GM18511 (cell line): ENCODE data around the gene RDH16.
"Not testable (repeated sequence)": the region's sequence is repeated elsewhere in the genome, so short reads cannot be mapped to it uniquely, and the experiment has no call there.

ENCODE experiments used
- ATAC-seq: cut with Tn5 transposase; IDR thresholded peaks from one replicate; pipeline ENCODE4 v1.9.1; 2021; ENCODE audit warnings: mild to moderate bottlenecking, moderate library complexity; ENCODE audit not compliant: unreplicated experiment

Gene RDH16

GRCh38 chr12:56927281-56927680, 30.1 kb downstream of the RDH16 start:
- no peak for ATAC-seq

DNA sequence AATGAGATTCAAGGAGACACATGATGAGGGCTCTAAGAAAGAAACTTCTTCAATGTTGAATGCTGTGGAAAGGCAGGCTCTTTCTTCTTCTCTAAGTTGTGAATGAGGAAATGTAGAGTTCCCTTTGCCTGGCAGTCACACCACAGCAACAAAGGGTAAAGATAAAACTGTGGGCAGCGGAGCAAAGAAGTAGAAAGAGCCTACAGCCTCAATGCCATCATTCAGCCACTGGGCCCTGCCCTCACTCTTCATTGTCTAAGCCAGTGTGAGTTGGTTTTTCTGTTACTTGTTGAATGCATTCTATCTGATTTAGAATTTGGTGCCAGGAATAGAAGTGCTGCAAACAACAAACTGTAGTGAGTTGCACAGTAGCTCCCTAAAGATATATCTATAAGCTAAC, 35.4 kb downstream of the RDH16 start:
- no peak for ATAC-seq

GRCh38 chr12:56921346-56921745, 36.1 kb downstream of the RDH16 start:
- no peak for ATAC-seq

DNA sequence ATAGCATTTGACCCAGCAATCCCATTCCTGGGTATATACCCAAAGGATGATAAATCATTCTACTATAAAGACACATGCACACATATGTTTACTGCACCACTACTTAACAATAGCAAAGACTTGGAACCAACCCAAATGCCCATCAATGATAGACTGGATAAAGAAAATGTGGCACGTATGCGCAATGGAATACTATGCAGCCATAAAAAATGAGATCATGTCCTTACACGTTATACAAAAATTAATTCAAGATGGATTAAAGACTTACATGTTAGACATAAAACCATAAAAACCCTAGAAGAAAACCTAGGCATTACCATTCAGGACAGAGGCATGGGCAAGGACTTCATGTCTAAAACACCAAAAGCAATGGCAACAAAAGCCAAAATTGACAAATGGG, 39.3 kb downstream of the RDH16 start:
- ATAC-seq: not testable (repeated sequence)

- ATAC-seq: no peak
Measured at GRCh38 chr12:56916996-56917333, 40.4 kb downstream of the RDH16 start.

DNA sequence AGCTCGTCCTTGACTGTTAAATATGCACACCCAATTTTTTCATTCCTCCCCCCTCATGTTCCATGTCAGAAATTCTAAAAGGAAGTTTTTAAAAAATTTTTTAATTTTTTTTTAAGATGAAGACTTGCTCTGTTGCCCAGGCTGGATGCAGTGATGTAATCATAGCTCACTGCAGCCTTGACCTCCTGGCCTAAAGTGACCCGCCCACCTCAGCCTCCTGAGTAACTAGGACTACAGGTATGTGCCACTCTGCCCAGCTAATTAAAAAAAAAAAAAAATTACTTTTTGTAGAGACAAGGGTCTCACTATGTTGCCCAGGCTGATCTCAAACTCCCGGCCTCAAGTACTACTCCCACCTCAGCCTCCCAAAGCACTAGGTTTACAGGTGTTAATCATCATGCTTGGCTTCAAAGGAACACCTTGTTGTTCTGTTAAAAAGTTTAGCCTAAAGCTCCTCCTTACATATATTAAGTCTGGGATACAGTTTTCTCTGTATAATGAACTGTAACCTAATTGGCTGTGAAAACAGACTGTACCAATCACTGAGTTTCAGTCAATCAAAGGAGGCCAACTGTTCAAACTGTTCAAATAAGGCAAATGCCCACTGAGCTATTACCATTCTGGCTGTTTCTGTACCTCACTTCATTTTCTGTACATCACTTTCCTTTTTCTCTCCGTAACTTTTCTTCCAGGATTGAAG, 41.0 kb downstream of the RDH16 start:
- ATAC-seq: no peak

DNA sequence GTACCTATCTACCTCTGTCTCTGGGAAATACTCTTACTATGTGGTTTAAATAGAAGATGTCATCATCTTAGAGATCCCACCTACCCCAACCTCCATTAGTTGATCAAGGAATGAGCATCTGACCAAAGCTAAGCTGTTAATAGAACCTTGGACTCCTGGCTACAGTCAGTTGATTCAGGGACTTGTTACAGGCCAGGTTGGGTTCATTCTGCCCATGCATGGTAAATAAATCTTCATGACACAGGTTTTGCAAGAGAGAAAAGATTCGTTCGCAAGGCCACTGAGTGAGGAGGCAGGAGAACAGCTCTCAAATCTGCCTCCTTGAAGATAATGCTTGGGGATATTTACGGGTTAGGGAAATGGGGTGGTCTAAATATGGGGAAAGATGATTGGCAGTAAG, 42.7 kb downstream of the RDH16 start:
- no peak for ATAC-seq

DNA sequence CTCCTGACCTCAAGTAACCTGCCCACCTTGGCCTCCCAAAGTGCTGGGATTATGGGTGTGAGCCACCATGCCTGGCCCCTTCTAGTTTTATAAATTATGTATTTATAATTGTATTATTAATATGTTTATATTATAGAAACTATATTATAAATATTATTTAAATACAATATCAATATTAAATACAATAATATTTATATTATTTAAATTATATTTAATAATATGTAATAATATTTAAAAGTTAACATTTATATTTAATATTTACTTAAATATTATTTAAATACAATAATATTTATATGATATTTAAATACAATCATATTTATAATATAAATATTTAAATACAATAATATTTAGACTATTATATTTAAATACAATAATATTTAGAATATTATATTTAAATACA, 43.2 kb downstream of the RDH16 start:
- ATAC-seq: no peak

DNA sequence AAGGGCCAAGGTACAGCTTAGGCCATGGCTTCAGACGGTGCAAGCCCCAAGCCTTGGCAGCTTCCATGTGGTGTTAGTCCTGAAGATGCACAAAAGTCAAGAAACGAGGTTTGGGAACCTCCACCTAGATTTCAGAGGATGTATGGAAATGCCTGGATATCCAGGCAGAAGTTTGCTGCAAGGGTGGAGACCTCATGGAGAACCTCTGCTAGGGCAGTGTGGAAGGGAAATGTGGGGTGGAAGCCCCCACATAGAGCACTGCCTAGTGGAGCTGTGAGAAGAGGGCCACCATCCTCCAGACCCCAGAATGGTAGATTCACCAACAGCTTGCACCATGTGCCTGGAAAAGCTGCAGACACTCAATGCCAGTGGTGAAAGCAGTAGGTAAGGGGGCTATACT, 48.0 kb downstream of the RDH16 start:
- ATAC-seq: not testable (repeated sequence)

GRCh38 chr12:56908136-56908535, 49.3 kb downstream of the RDH16 start:
- ATAC-seq: no peak

GRCh38 chr12:56905852-56906251, 51.6 kb downstream of the RDH16 start:
- no peak for ATAC-seq

DNA sequence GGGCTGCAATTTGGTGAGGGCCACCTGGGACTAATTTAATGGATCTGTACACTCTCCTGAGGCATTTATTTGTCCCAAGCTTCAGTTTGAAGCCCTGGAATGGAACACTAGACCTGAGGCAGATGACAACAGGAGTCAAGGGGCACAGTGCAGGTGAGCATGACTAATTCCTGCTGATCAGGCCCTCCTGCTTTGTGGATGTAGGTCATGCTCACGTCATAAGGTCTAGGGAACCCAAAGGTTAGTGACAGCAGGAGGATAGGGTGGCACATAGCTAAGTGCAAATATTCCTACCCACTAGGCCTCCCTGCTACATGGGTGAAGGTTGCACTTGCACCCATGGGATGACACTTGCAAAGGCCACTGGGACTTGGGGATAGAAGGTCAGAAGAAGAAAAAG, 54.0 kb downstream of the RDH16 start:
- ATAC-seq: no peak
